Vagina (tissue), 2 donors: Measurements from ENCODE around the gene AARSD1. TPM values are rescaled to one million over a fixed set of nuclear protein-coding genes. Genes with fewer than 3 reads are reported as not detected.

ENCODE experiments used
- DNase-seq, 2 donors: peaks; one replicate each; pipeline ENCODE4 v3.0.0-alpha.2; 2017; ENCODE audit errors: extremely low spot score in 2 of 2
- H3K27ac ChIP-seq: fragments of 200-600 bp; sonication (generic); one replicate; pipeline ENCODE4 v1.5.1; 2019
- H3K27me3 ChIP-seq: fragments of 200-600 bp; sonication (generic); one replicate; pipeline ENCODE4 v1.5.1; 2019
- H3K36me3 ChIP-seq, 2 donors: fragments of 200-600 bp; sonication (generic); one replicate each; pipeline ENCODE4 v1.5.1; 2017 to 2019
- H3K4me1 ChIP-seq: fragments of 200-600 bp; sonication (generic); one replicate; pipeline ENCODE4 v1.5.1; 2019
- H3K4me3 ChIP-seq, 2 donors: fragments of 200-600 bp; sonication (generic); 1 replicate in 1 of 2; 2 replicates in 1 of 2; pipeline ENCODE4 v1.5.1; 2016 to 2019
- H3K9me3 ChIP-seq: fragments of 200-600 bp; sonication (generic); one replicate; pipeline ENCODE4 v1.5.1; 2019
- POLR2A ChIP-seq, 2 donors: fragments of 450-650 bp; IDR thresholded peaks; one replicate each; pipeline ENCODE4 v1.6.1; 2017; ENCODE audit warnings: antibody characterized with exemption in 2 of 2, mild to moderate bottlenecking in 2 of 2, moderate library complexity in 2 of 2
- POLR2AphosphoS5 ChIP-seq, 2 donors: sonication (generic); formaldehyde crosslinking; IDR thresholded peaks; one replicate each; pipeline ENCODE4 v1.9.0; 2017; ENCODE audit warnings: antibody characterized with exemption in 2 of 2, mild to moderate bottlenecking in 2 of 2, low read depth in 1 of 2; ENCODE audit not compliant: insufficient read depth in 1 of 2
- intact Hi-C: fragments of 100-400 bp; cut with DNase I; formaldehyde crosslinking; loops from one replicate; pipeline ENCODE4 v1.15.1; 2023
- small RNA-seq: library from RNA; depleted of rRNA; stranded (forward); fragments of <200 nt; gene quantifications from one replicate; pipeline ENCODE3, GENCODE V24; 2016
- total RNA-seq: library from RNA; depleted of rRNA; stranded (reverse); fragments of >200 nt; gene quantifications from one replicate; pipeline ENCODE4 v1.2.3, GENCODE V29; 2016
- TF ChIP-seq, protein P1 (sequence below), 3 experiments: fragments of 450-650 bp in 2 of 3; fragments of 200-600 bp in 1 of 3; sonication (generic) in 1 of 3; IDR thresholded peaks; one replicate each; pipeline ENCODE4 v1.5.1; 2017 to 2019; ENCODE audit warnings: antibody characterized with exemption in 3 of 3, mild to moderate bottlenecking in 2 of 3, moderate library complexity in 2 of 3

AARSD1 gene
- total RNA-seq, 1 donor from 2014 or later, result 53.5 TPM

DNA sequence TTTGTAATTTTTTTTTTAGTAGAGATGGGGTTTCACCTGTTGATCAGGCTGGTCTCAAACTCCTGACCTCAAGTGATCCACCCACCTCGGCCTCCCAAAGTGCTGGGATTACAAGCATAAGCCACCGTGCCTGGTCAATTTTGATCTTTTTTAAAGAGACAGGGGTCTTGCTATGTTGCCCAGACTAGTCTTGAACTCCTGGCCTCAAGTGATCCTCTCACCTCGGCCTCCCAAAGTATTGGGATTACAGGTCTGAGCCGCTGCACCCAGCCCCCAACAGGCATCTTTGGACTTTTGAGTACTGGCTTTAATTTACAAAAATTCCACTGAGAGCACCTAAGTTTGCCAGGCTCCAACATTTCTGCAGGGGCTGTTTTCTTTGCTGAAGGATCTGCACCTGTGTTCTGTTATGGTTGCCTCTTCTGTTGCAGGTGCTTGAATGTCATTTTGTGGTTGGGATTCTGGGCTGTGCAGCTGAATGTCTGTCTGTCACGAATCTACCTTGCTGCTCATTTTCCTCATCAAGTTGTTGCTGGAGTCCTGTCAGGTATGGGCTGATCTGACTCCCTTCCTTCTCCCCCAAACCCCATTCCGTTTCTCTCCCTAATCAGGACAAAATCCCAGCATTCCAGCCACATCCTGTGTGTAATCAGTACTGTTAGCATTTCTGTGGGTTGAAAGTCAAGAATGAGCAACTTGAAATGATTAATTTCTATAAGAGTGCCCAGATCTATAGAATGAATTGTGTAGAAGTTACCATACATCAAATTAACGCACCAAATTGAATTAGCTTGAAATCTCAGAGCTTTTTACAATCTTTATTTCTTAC, 55.2 kb downstream of the AARSD1 start:
- Histone ChIP-seq H3K9me3 (no peaks in the 10 kb centered on the region), H3K4me1 (no peaks in the 10 kb centered on the region), H3K4me3 (no peak overlapping the region), H3K27me3 (no peaks in the 10 kb centered on the region), H3K27ac (no peak overlapping the region), H3K36me3 (no peaks in the 10 kb centered on the region)
- no peak for DNase-seq
- TF ChIP-seq POLR2A (IDR thresholded peaks at IDR 0.05) (no peak), POLR2AphosphoS5 (IDR thresholded peaks at IDR 0.05; ENCODE audit: insufficient read depth in 1 of 2, low read depth in 1 of 2) (no peak)
- TF ChIP-seq, protein P1, sequence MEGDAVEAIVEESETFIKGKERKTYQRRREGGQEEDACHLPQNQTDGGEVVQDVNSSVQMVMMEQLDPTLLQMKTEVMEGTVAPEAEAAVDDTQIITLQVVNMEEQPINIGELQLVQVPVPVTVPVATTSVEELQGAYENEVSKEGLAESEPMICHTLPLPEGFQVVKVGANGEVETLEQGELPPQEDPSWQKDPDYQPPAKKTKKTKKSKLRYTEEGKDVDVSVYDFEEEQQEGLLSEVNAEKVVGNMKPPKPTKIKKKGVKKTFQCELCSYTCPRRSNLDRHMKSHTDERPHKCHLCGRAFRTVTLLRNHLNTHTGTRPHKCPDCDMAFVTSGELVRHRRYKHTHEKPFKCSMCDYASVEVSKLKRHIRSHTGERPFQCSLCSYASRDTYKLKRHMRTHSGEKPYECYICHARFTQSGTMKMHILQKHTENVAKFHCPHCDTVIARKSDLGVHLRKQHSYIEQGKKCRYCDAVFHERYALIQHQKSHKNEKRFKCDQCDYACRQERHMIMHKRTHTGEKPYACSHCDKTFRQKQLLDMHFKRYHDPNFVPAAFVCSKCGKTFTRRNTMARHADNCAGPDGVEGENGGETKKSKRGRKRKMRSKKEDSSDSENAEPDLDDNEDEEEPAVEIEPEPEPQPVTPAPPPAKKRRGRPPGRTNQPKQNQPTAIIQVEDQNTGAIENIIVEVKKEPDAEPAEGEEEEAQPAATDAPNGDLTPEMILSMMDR (IDR thresholded peaks at IDR 0.05), result no peak
- intact Hi-C loops, result no loop called here

- no peak for DNase-seq
- no peaks in the 10 kb centered on the region for H3K36me3 ChIP-seq
- H3K4me1 ChIP-seq, result no peaks in the 10 kb centered on the region
- H3K27ac ChIP-seq, result no peak overlapping the region
- no peaks in the 10 kb centered on the region for H3K9me3 ChIP-seq
- no peak overlapping the region for H3K4me3 ChIP-seq
- TF ChIP-seq POLR2A (IDR thresholded peaks at IDR 0.05) (no peak), POLR2AphosphoS5 (IDR thresholded peaks at IDR 0.05; ENCODE audit: insufficient read depth in 1 of 2, low read depth in 1 of 2) (no peak)
- TF ChIP-seq, protein P1 (IDR thresholded peaks at IDR 0.05), result no peak
- intact Hi-C loops, result no loop called here
- H3K27me3 ChIP-seq, result no peaks in the 10 kb centered on the region
These were observed 57.3 kb downstream of the AARSD1 start for GRCh38 chr17:42906772-42907446.

- Histone ChIP-seq H3K4me1 (no peaks in the 10 kb centered on the region), H3K27ac (no peak overlapping the region), H3K36me3 (no peaks in the 10 kb centered on the region), H3K4me3 (no peak overlapping the region), H3K27me3 (no peaks in the 10 kb centered on the region), H3K9me3 (no peaks in the 10 kb centered on the region)
- TF ChIP-seq POLR2A (IDR thresholded peaks at IDR 0.05) (no peak), POLR2AphosphoS5 (IDR thresholded peaks at IDR 0.05; ENCODE audit: insufficient read depth in 1 of 2, low read depth in 1 of 2) (no peak)
- TF ChIP-seq, protein P1 (IDR thresholded peaks at IDR 0.05), result no peak
- intact Hi-C loops, result no loop called here
- no peak for DNase-seq
These were observed 60.2 kb downstream of the AARSD1 start for GRCh38 chr17:42904110-42904469.

DNA sequence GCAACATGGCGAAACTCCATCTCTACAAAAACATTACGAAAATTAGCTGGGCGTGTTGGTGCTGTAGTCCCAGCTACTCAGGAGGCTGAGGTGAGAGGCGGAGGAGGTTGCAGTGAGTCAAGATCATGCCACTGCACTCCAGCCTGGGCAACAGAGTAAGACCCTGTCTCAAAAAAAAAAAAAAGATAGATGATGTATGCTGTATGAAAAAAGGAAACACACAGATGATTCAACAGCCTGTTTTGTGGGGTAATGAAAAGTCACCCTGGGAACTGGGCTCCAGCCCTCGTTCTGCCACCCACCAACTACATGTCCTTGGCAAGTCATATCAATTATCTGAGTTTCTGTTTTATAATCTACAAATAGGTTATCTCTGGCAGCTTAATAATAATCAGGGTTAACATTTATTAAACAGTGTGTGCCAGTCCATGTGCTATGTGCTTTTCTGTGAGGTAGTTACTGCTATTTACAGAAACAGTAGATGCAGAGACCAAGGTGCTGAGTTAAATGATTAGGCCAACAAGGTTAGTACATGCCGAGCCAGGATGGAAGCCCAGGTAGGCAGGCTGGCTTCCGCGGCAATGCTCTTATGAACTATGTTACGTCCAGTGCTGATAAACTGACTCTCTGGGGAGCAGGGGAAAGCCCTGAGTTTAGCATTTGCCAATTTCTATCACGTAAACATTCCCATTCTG, 62.6 kb downstream of the AARSD1 start:
- no peak for TF ChIP-seq POLR2AphosphoS5 (IDR thresholded peaks at IDR 0.05; ENCODE audit: insufficient read depth in 1 of 2, low read depth in 1 of 2)
- no peak for TF ChIP-seq POLR2A (IDR thresholded peaks at IDR 0.05)
- TF ChIP-seq, protein P1 (IDR thresholded peaks at IDR 0.05), result no peak
- Histone ChIP-seq H3K4me1 (no peaks in the 10 kb centered on the region), H3K27ac (no peak overlapping the region), H3K9me3 (no peaks in the 10 kb centered on the region), H3K4me3 (no peak overlapping the region), H3K27me3 (no peaks in the 10 kb centered on the region), H3K36me3 (no peaks in the 10 kb centered on the region)
- intact Hi-C loops, result no loop called here
- no peak for DNase-seq

Small RNAs within 50 kb of the gene (small RNA-seq; reads per million reads assigned to genes)
- gene AARSD1 (not detected), gene RF00561 (not detected)

Other genes with a start within 250 kb of the AARSD1 start
- gene EZH1, start 219.4 kb downstream of the AARSD1 start, total RNA-seq, result 73.7 TPM
- gene RAMP2, start 203.2 kb downstream of the AARSD1 start, total RNA-seq, result 27.3 TPM
- 28.2 TPM for gene VPS25, start 191.0 kb downstream of the AARSD1 start, total RNA-seq
- 1.2 TPM for gene WNK4, start 183.8 kb downstream of the AARSD1 start, total RNA-seq
- 89.4 TPM for gene COA3, start 165.8 kb downstream of the AARSD1 start, total RNA-seq
- not detected for gene CNTD1, start 165.6 kb downstream of the AARSD1 start, total RNA-seq
- gene BECN1, start 140.2 kb downstream of the AARSD1 start, total RNA-seq, result 111 TPM
- gene PSME3, start 131.1 kb downstream of the AARSD1 start, total RNA-seq, result 70.0 TPM
- 2.2 TPM for gene AOC2, start 119.9 kb downstream of the AARSD1 start, total RNA-seq
- gene AOC3, start 113.3 kb downstream of the AARSD1 start, total RNA-seq, result 31.7 TPM
- not detected for gene G6PC1, start 63.7 kb downstream of the AARSD1 start, total RNA-seq
- gene PTGES3L, start 15.6 kb upstream of the AARSD1 start, total RNA-seq, result 1.5 TPM
- 21.4 TPM for gene RUNDC1, start 16.1 kb upstream of the AARSD1 start, total RNA-seq
- gene RPL27, start 34.0 kb upstream of the AARSD1 start, total RNA-seq, result 1,982 TPM
- 15.2 TPM for gene IFI35, start 42.3 kb upstream of the AARSD1 start, total RNA-seq
- gene VAT1, start 57.9 kb upstream of the AARSD1 start, total RNA-seq, result 179 TPM
- 1.5 TPM for gene RND2, start 60.8 kb upstream of the AARSD1 start, total RNA-seq
- gene BRCA1, start 160.9 kb upstream of the AARSD1 start, total RNA-seq, result 6.6 TPM
- gene NBR1, start 206.8 kb upstream of the AARSD1 start, total RNA-seq, result 58.9 TPM
- 6.6 TPM for gene TMEM106A, start 247.4 kb upstream of the AARSD1 start, total RNA-seq